Trophoblast cell (in vitro differentiated cells and primary cell): Measurements from ENCODE around the gene AGRP.

ENCODE experiments used
- DNase-seq, 2 donors: peaks; one replicate each; pipeline ENCODE4 v3.0.0-alpha.2; 2016
- H2AFZ ChIP-seq: 2 replicates; pipeline ENCODE4 v1.6.1; 2013; ENCODE audit warnings: low read length, moderate library complexity, mild to moderate bottlenecking; ENCODE audit not compliant: insufficient read depth, poor library complexity
- H2AK5ac ChIP-seq: 2 replicates; pipeline ENCODE4 v1.6.1; 2013; ENCODE audit warnings: mild to moderate bottlenecking, low read length
- H2BK120ac ChIP-seq: 2 replicates; pipeline ENCODE4 v1.6.1; 2013; ENCODE audit warnings: low read length, mild to moderate bottlenecking, moderate library complexity; ENCODE audit not compliant: insufficient read depth, poor library complexity
- H2BK12ac ChIP-seq: 2 replicates; pipeline ENCODE4 v1.6.1; 2013; ENCODE audit warnings: mild to moderate bottlenecking, low read length, moderate library complexity
- H2BK5ac ChIP-seq: 2 replicates; pipeline ENCODE4 v1.6.1; 2013; ENCODE audit warnings: low read length, low read depth, moderate library complexity, mild to moderate bottlenecking; ENCODE audit not compliant: poor library complexity
- H3K14ac ChIP-seq: 2 replicates; pipeline ENCODE4 v1.6.1; 2013; ENCODE audit warnings: mild to moderate bottlenecking, low read length
- H3K18ac ChIP-seq: 2 replicates; pipeline ENCODE4 v1.6.1; 2013; ENCODE audit warnings: mild to moderate bottlenecking, low read length
- H3K23ac ChIP-seq: 2 replicates; pipeline ENCODE4 v1.6.1; 2013; ENCODE audit warnings: low read length
- H3K27ac ChIP-seq: 2 replicates; pipeline ENCODE4 v1.5.1; 2013; ENCODE audit warnings: low read depth, mild to moderate bottlenecking, inconsistent platforms, low read length, moderate library complexity
- H3K27me3 ChIP-seq: 2 replicates; pipeline ENCODE4 v1.6.1; 2013; ENCODE audit warnings: inconsistent platforms, mild to moderate bottlenecking, low read length, moderate library complexity; ENCODE audit not compliant: insufficient read depth
- H3K36me3 ChIP-seq, 2 experiments: 1 replicate in 1 of 2; 2 replicates in 1 of 2; pipeline ENCODE4 v1.6.1; 2013; ENCODE audit warnings: low read length in 2 of 2, mild to moderate bottlenecking in 2 of 2, moderate library complexity in 1 of 2; ENCODE audit not compliant: insufficient read depth in 2 of 2, control insufficient read depth in 1 of 2
- H3K4ac ChIP-seq: 2 replicates; pipeline ENCODE4 v1.6.1; 2013; ENCODE audit warnings: low read depth, mild to moderate bottlenecking, low read length, moderate library complexity
- H3K4me1 ChIP-seq, 2 experiments: 1 replicate in 1 of 2; 2 replicates in 1 of 2; pipeline ENCODE4 v1.6.1; 2013; ENCODE audit warnings: low read length in 2 of 2, mild to moderate bottlenecking in 2 of 2, moderate library complexity in 1 of 2; ENCODE audit not compliant: insufficient read depth in 2 of 2, control insufficient read depth in 1 of 2
- H3K4me2 ChIP-seq: 2 replicates; pipeline ENCODE4 v1.6.1; 2013; ENCODE audit warnings: inconsistent platforms, mild to moderate bottlenecking, low read length, moderate library complexity
- H3K4me3 ChIP-seq: 2 replicates; pipeline ENCODE4 v1.5.1; 2013; ENCODE audit warnings: mild to moderate bottlenecking, low read depth, low read length, inconsistent platforms
- H3K79me1 ChIP-seq: one replicate; pipeline ENCODE4 v1.6.1; 2013; ENCODE audit warnings: low read length
- H3K79me2 ChIP-seq: 2 replicates; pipeline ENCODE4 v1.6.1; 2013; ENCODE audit warnings: low read length, mild to moderate bottlenecking; ENCODE audit not compliant: control insufficient read depth, insufficient read depth, poor library complexity
- H3K9ac ChIP-seq: 2 replicates; pipeline ENCODE4 v1.6.1; 2013; ENCODE audit warnings: mild to moderate bottlenecking, low read length
- H3K9me3 ChIP-seq: 2 replicates; pipeline ENCODE4 v1.6.1; 2013; ENCODE audit warnings: low read depth, mild to moderate bottlenecking, control low read depth, inconsistent platforms, low read length; ENCODE audit not compliant: insufficient read depth
- H4K12ac ChIP-seq: 2 replicates; pipeline ENCODE4 v1.6.1; 2013; ENCODE audit warnings: low read depth, mild to moderate bottlenecking, low read length, moderate library complexity
- H4K8ac ChIP-seq: 2 replicates; pipeline ENCODE4 v1.6.1; 2013; ENCODE audit warnings: low read depth, mild to moderate bottlenecking, low read length, moderate library complexity
- H4K91ac ChIP-seq: one replicate; pipeline ENCODE4 v1.6.1; 2013; ENCODE audit warnings: low read depth, mild to moderate bottlenecking, low read length, moderate library complexity
- WGBS: extraction: QIAGEN DNeasy Blood & Tissue Kit; methylation state at CpG from one replicate; pipeline ENCODE4 v1.1.7; 2013; ENCODE audit warnings: missing lambda C conversion rate; ENCODE audit not compliant: insufficient read length, insufficient coverage; ENCODE audit errors: extremely low coverage; 5-methylcytosine and 5-hydroxymethylcytosine counted together

Gene AGRP

DNA sequence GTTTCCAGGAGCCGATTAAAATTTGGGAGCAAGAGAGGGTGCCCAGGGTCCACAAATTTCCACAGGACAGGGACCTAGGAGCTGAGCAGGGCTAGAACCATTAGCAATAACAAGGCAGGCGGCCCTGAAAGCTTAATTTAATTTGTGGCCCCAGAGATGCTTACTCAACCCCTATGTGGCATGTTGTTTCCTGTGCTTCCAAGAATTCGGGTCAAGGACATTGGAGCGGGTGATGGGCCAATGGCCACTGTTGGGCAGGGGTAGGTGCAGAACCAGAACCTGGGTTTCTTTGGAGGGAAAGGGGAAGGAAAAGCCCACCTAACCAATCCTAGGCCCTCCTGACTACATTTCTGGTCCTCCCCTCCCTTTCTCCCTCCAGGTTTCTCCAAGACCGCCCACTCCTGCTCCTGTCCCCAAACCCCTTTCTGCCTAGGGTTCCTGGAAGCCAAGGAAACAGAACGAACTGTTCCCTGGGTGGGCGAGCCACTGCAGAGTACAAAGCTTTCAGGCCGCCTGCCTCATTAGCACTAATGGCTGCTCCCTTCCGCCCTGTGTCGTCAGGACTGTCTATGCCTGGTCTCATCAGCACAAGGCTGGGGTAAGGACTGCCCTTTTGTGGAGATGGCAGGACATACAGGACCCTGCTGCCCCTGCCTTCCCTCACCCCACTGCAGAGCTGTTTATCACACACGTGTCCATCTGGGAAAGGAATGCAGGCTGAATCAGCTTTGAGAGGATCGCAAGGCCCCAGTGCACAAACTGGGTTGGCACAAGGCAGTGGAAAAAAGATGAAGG is 581 bp upstream of the AGRP start:
- H4K8ac ChIP-seq = no peak overlapping the region
- peaks cover 9% of the 10 kb centered on the region for H3K79me2 ChIP-seq
- H3K14ac ChIP-seq = no peak overlapping the region
- no peak overlapping the region for H2BK120ac ChIP-seq
- H3K4me2 ChIP-seq = no peak overlapping the region
- no peak overlapping the region for H3K23ac ChIP-seq
- peaks cover 6% of the 10 kb centered on the region in 2 experiments for H3K4me1 ChIP-seq
- H3K36me3 ChIP-seq = no peaks in the 10 kb centered on the region
- no peak for DNase-seq
- no peak overlapping the region for H4K91ac ChIP-seq
- no peaks in the 10 kb centered on the region for H3K27me3 ChIP-seq
- no peak overlapping the region for H3K27ac ChIP-seq
- H2BK5ac ChIP-seq = no peak overlapping the region
- no peak overlapping the region for H3K9ac ChIP-seq
- WGBS = no CpG with 5 or more reads among the region's 12 CpGs
- H3K4me3 ChIP-seq = no peak overlapping the region
- no peak overlapping the region for H2AFZ ChIP-seq
- no peak overlapping the region for H4K12ac ChIP-seq
- H3K79me1 ChIP-seq = peaks cover 6% of the 10 kb centered on the region
- H3K4ac ChIP-seq = no peak overlapping the region
- no peak overlapping the region for H3K18ac ChIP-seq
- H2BK12ac ChIP-seq = no peak overlapping the region
- H2AK5ac ChIP-seq = no peak overlapping the region
- peaks cover 2% of the 10 kb centered on the region for H3K9me3 ChIP-seq

DNA sequence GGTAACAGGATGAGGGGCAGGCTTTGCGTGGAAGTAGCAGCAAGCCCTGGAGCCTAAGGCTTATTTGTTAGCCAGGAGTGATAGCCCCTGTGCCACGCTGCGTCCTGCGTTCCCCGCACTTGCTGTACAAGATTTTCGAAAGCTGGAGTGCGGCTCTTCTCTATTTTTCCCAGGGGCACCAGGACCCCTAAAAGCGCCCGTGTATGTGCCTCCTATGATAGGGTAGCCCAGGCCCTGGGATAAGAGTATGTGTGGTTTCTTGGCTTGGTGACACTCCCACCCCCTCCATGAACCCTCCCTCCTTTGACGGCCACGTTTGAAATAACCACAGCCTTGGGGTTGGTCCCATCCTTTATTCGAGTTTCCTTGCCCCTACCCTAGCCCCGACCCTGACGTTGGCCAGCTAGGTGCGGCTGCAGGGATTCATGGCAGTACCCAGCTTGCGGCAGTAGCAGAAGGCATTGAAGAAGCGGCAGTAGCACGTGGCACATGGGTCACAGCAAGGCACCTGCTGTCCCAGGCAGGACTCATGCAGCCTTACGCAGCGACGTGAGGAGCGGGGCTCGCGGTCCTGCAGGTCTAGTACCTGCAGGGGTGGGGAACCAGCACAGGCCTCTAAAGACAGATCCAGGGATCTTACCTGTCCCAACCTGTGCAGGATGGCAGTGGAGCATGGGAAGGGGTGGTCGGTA is 968 bp downstream of the AGRP start:
- Histone ChIP-seq H2BK5ac (no peak overlapping the region), H3K23ac (no peak overlapping the region), H3K14ac (no peak overlapping the region), H4K8ac (peak overlapping the region; percentile 51), H2AK5ac (no peak overlapping the region), H3K4me2 (no peak overlapping the region), H4K91ac (no peak overlapping the region), H3K9me3 (peaks cover 2% of the 10 kb centered on the region), H3K4me1 (peaks cover 5 to 6% of the 10 kb centered on the region in 2 experiments), H2BK12ac (no peak overlapping the region), H3K36me3 (no peaks in the 10 kb centered on the region), H3K79me1 (peaks cover 6% of the 10 kb centered on the region), H3K18ac (no peak overlapping the region), H2BK120ac (no peak overlapping the region), H3K4ac (no peak overlapping the region), H3K79me2 (peaks cover 9% of the 10 kb centered on the region), H2AFZ (no peak overlapping the region), H3K4me3 (no peak overlapping the region), H3K9ac (no peak overlapping the region), H3K27ac (no peak overlapping the region), H4K12ac (no peak overlapping the region), H3K27me3 (no peaks in the 10 kb centered on the region)
- WGBS = no CpG with 5 or more reads among the region's 25 CpGs
- no peak for DNase-seq

- H3K23ac ChIP-seq = no peak overlapping the region
- peak overlapping the region; percentile 74 for H2AFZ ChIP-seq
- no peaks in the 10 kb centered on the region for H3K36me3 ChIP-seq
- no peak overlapping the region for H2BK120ac ChIP-seq
- peak overlapping the region; percentile 77 for H3K14ac ChIP-seq
- no peaks in the 10 kb centered on the region for H3K27me3 ChIP-seq
- DNase-seq = peak in 1 of 2 donors; percentile 12
- peak overlapping the region; percentile 4 for H3K4ac ChIP-seq
- H3K9ac ChIP-seq = no peak overlapping the region
- peaks cover 2% of the 10 kb centered on the region for H3K9me3 ChIP-seq
- peaks cover 9% of the 10 kb centered on the region for H3K79me2 ChIP-seq
- peak overlapping the region; percentile 64 for H4K91ac ChIP-seq
- H3K27ac ChIP-seq = no peak overlapping the region
- peak overlapping the region; percentile 38 for H2BK12ac ChIP-seq
- no CpG with 5 or more reads among the region's 17 CpGs for WGBS
- peak overlapping the region; percentile 14 for H3K18ac ChIP-seq
- H3K79me1 ChIP-seq = peaks cover 6% of the 10 kb centered on the region
- H3K4me1 ChIP-seq = peaks cover 5 to 6% of the 10 kb centered on the region in 2 experiments
- H2BK5ac ChIP-seq = no peak overlapping the region
- H4K12ac ChIP-seq = peak overlapping the region; percentile 57
- H3K4me3 ChIP-seq = peak overlapping the region; percentile 32
- H3K4me2 ChIP-seq = peak overlapping the region; percentile 60
- H4K8ac ChIP-seq = peak overlapping the region; percentile 92
- peak overlapping the region; percentile 58 for H2AK5ac ChIP-seq
Observed at GRCh38 chr16:67481561-67482232, 1.6 kb downstream of the AGRP start.

- Histone ChIP-seq H4K12ac (peak within 1 kb of the TSS; percentile 57), H3K4me2 (peak within 1 kb of the TSS; percentile 96), H2AFZ (peak within 1 kb of the TSS; percentile 87), H3K4me1 (peaks cover 5 to 6% of the 10 kb centered on the region in 2 experiments), H2BK12ac (peak within 1 kb of the TSS; percentile 38), H3K36me3 (no peaks in the 10 kb centered on the region), H3K9me3 (peaks cover 2% of the 10 kb centered on the region), H3K27ac (peak within 1 kb of the TSS; percentile 77), H2BK120ac (peak within 1 kb of the TSS; percentile 12), H3K14ac (peak within 1 kb of the TSS; percentile 77), H3K18ac (peak within 1 kb of the TSS; percentile 43), H2BK5ac (peak within 1 kb of the TSS; percentile 42), H3K79me2 (peaks cover 9% of the 10 kb centered on the region), H3K79me1 (peaks cover 6% of the 10 kb centered on the region), H3K27me3 (no peaks in the 10 kb centered on the region), H4K8ac (peak within 1 kb of the TSS; percentile 92), H3K23ac (no peak within 1 kb of the TSS), H3K9ac (peak within 1 kb of the TSS; percentile 96), H3K4me3 (peak within 1 kb of the TSS; percentile 100), H3K4ac (peak within 1 kb of the TSS; percentile 49), H2AK5ac (peak within 1 kb of the TSS; percentile 58), H4K91ac (peak within 1 kb of the TSS; percentile 64)
- DNase-seq = peak; percentile 99 to 100
- no CpG with 5 or more reads among the region's 57 CpGs for whole genome bisulfite sequencing
Observed at GRCh38 chr16:67480833-67481560, 2.4 kb downstream of the AGRP start, which contains the start of gene ATP6V0D1. ATP6V0D1 (minus strand) TSS chr16:67481157; CDS start chr16:67481086, 71 bp downstream.
